DND-41 (cell line): Measurements from ENCODE around the gene OBSCN.

ENCODE experiments used
- ATAC-seq: fragments of 200-7000 bp; cut with Tn5 transposase; 3 replicates; pipeline ENCODE4 v1.9.1; 2021; ENCODE audit warnings: low read depth; ENCODE audit not compliant: insufficient read depth
- DNase-seq: peaks from one replicate; pipeline ENCODE4 v3.0.0-alpha.2; 2020
- H2AFZ ChIP-seq: 2 replicates; pipeline ENCODE4 v1.6.0; 2012; ENCODE audit warnings: low read depth, low read length
- H3K27ac ChIP-seq: 2 replicates; pipeline ENCODE4 v1.5.1; 2012; ENCODE audit warnings: low read length, inconsistent platforms
- H3K27me3 ChIP-seq: fragments of 200-600 bp; sonication (generic); 2 replicates; pipeline ENCODE4 v1.6.0; 2012; ENCODE audit warnings: low read length, mild to moderate bottlenecking, inconsistent platforms; ENCODE audit not compliant: insufficient read depth, poor library complexity
- H3K36me3 ChIP-seq: 2 replicates; pipeline ENCODE4 v1.5.1; 2012; ENCODE audit warnings: low read length, inconsistent platforms; ENCODE audit not compliant: insufficient read depth
- H3K4me1 ChIP-seq: 2 replicates; pipeline ENCODE4 v1.5.1; 2012; ENCODE audit warnings: mild to moderate bottlenecking, low read length; ENCODE audit not compliant: insufficient read depth
- H3K4me2 ChIP-seq: 2 replicates; pipeline ENCODE4 v1.6.0; 2012; ENCODE audit warnings: mild to moderate bottlenecking, moderate library complexity, low read length, inconsistent platforms; ENCODE audit not compliant: insufficient read depth
- H3K4me3 ChIP-seq, 2 experiments: fragments of 200-600 bp in 1 of 2; shearing (Covaris generic) in 1 of 2; 2 replicates each; pipeline ENCODE4 v1.5.1; 2012 to 2016; ENCODE audit warnings: inconsistent platforms in 2 of 2, low read length in 2 of 2, mild to moderate bottlenecking in 2 of 2, low read depth in 1 of 2, moderate library complexity in 1 of 2
- H3K79me2 ChIP-seq: 2 replicates; pipeline ENCODE4 v1.6.0; 2012; ENCODE audit warnings: low read length, inconsistent platforms; ENCODE audit not compliant: insufficient read depth
- H3K9ac ChIP-seq: 2 replicates; pipeline ENCODE4 v1.6.0; 2012; ENCODE audit warnings: low read depth, mild to moderate bottlenecking, inconsistent platforms, low read length, moderate library complexity
- H3K9me3 ChIP-seq: 2 replicates; pipeline ENCODE4 v1.5.1; 2012; ENCODE audit warnings: low read length, moderate library complexity, mild to moderate bottlenecking, inconsistent platforms; ENCODE audit not compliant: insufficient read depth, severe bottlenecking
- H4K20me1 ChIP-seq: 2 replicates; pipeline ENCODE4 v1.6.0; 2012; ENCODE audit warnings: low read length; ENCODE audit not compliant: insufficient read depth
- CTCF ChIP-seq: IDR thresholded peaks from 2 replicates; pipeline ENCODE4 v1.5.1; 2012; ENCODE audit warnings: borderline replicate concordance, low read length, moderate library complexity, mild to moderate bottlenecking; ENCODE audit not compliant: poor library complexity, severe bottlenecking; ENCODE audit errors: extremely low read depth
- EZH2 ChIP-seq: IDR thresholded peaks from 3 replicates; pipeline ENCODE4 v1.6.1; 2012; ENCODE audit warnings: borderline replicate concordance, low read depth, mild to moderate bottlenecking, moderate library complexity, low read length, inconsistent platforms; ENCODE audit not compliant: severe bottlenecking

OBSCN gene

GRCh38 chr1:228353601-228354371 is 145.9 kb downstream of the OBSCN start:
- Histone ChIP-seq H3K27ac (no peak overlapping the region), H3K27me3 (no peaks in the 10 kb centered on the region), H3K4me1 (no peaks in the 10 kb centered on the region), H3K9me3 (no peaks in the 10 kb centered on the region), H3K79me2 (no peaks in the 10 kb centered on the region), H4K20me1 (no peaks in the 10 kb centered on the region; the same call in 1 of the 2 replicates), H2AFZ (no peak overlapping the region), H3K9ac (no peak overlapping the region), H3K4me3 (no peak overlapping the region), H3K4me2 (no peak overlapping the region), H3K36me3 (0 out of 2 replicates have a peak, but pooled peaks cover 3% of the 10 kb centered on the region)
- TF ChIP-seq EZH2 (no peak), CTCF (no peak)
- no peak for ATAC-seq
- DNase-seq: no peak

- H3K27ac ChIP-seq: no peak overlapping the region
- H3K9ac ChIP-seq: no peak overlapping the region
- TF ChIP-seq CTCF: no peak
- TF ChIP-seq EZH2: no peak
- H3K4me2 ChIP-seq: no peak overlapping the region
- H2AFZ ChIP-seq: no peak overlapping the region
- no peak overlapping the region for H3K4me3 ChIP-seq
- no peaks in the 10 kb centered on the region for H3K9me3 ChIP-seq
- H3K4me1 ChIP-seq: no peaks in the 10 kb centered on the region
- DNase-seq (no peak), ATAC-seq (no peak)
- no peaks in the 10 kb centered on the region for H3K27me3 ChIP-seq
- no peaks in the 10 kb centered on the region; the same call in 1 of the 2 replicates for H4K20me1 ChIP-seq
- H3K79me2 ChIP-seq: no peaks in the 10 kb centered on the region
- H3K36me3 ChIP-seq: 0 out of 2 replicates have a peak, but pooled peaks cover 3% of the 10 kb centered on the region
These were observed 146.8 kb downstream of the OBSCN start for GRCh38 chr1:228354390-228355320.

DNA sequence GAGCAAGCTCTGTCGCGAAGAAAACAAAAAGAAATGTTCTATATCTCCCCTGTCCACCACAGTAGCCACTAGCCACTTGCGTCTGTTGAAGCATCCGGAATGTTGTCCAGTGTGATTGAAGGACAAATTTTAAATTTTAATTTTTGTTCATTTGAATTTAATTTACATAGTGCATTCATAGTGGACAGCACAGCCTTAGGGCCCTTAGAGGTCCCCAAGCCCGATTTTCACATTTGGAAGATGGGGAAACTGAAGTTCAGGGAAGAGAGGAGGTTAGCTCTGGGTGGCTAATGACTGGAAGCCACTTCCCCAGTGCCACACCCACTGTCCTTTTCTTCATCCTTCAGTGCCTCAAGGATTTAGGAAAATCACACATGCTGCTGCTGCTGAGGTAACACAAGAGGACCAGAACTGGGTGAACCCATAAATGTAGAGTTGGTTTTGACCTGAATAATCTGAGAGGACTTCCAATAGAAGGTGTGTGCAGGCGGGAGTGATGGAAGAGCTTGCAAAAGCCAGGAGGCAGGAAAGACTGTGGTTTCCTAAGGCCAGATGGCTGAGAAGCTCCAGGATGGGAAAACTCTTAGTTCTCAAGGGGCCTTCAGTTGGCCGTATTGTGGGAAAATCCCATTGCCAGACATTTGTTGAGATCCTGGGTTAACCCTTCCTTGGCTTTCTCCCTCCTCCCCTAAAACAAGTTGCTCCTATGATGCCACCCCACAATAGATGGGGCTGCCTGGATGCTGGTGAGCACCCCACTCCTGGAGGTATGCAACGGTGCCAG is 149.2 kb downstream of the OBSCN start:
- H3K4me3 ChIP-seq: no peak overlapping the region
- no peaks in the 10 kb centered on the region for H3K4me1 ChIP-seq
- H3K9ac ChIP-seq: no peak overlapping the region
- ATAC-seq (no peak), DNase-seq (no peak)
- H3K27me3 ChIP-seq: no peaks in the 10 kb centered on the region
- no peak overlapping the region for H3K4me2 ChIP-seq
- no peaks in the 10 kb centered on the region; the same call in 1 of the 2 replicates for H4K20me1 ChIP-seq
- H3K27ac ChIP-seq: no peak overlapping the region
- 0 out of 2 replicates have a peak, but pooled peaks cover 3% of the 10 kb centered on the region for H3K36me3 ChIP-seq
- TF ChIP-seq EZH2: no peak
- no peak for TF ChIP-seq CTCF
- no peak overlapping the region for H2AFZ ChIP-seq
- H3K9me3 ChIP-seq: no peaks in the 10 kb centered on the region
- no peaks in the 10 kb centered on the region for H3K79me2 ChIP-seq
